Measurements from ENCODE around the gene SMIM23.

Gene SMIM23

GRCh38 chr5:171821286-171821685 lies 35.7 kb downstream of the SMIM23 start:
- DNase-seq, result no peak

DNA sequence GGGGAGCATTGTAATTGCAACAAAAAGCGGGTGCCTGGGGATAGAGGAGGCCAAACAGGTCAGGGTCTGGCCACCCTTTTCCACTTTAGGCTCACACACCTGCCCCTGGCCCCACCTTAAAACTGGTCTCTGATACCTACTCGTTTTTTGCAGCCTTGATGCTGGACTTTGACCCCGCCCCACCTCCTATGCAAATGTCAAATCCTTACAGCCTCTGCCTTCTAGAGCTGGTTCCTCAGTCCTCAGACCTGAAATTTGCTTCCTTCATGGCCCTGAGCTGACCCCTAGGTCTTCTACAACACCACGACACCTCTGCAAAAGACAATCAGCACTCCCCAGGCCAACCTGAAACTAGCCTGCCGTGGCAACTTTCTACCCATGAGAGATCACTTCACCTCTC lies 37.7 kb downstream of the SMIM23 start:
- no peak for DNase-seq

DNA sequence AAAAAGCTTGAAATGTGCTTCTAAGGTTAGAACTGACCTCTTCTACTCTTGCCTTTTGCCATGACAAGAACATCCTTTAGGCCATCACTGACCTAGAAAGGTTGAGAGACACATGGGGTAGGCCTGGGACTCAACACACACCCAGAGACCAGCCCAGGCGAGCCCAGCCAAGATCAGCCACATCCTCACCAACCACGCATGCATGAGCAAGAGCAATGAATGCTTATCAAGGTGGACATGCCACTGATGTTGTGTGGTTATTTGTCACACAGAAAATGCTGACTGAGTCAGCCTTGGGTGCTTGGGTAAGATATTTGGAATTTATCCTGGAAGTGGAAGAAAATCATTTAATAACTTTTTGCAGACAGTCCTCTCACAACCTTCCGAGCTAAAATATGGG lies 39.4 kb downstream of the SMIM23 start:
- DNase-seq, result no peak

DNA sequence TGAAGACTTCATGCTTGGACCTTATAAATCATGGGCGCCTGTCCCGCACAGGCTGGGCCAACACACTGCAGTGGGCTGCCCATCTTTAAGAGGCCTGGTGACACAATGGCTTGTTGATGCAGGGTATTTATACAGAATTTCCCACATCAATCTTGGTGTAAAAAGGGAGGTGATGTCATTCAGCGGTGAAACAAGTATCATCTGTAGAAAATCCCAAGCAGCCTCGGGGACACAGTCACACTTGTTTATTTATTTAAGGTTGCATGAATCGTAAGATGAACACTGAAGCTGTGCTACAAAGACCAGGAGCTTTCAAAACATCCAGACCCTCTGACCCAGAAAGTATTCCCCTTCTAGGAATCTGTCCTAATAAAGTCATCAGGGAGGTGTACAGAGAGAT lies 40.5 kb downstream of the SMIM23 start:
- DNase-seq, result no peak

- no peak for DNase-seq
Observed at GRCh38 chr5:171827162-171827561, 41.5 kb downstream of the SMIM23 start.

DNA sequence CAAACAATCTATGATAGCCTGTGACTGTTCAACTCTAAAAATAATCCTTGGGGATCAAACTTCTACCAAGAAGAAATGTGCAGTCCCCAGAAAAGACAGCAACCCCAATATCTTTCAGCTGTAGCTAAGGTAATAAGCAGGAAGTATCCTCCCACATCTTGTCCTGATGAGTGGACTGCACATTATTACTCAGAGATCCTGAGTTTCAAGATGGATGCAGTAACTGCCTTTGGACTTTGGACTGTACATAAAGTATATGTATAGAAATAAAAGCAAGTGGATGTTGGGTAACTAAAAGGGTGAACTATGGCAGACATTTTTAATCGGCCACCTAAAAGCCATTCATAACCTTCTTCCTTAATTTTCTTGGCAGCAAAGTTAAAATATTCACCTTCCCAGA lies 45.1 kb downstream of the SMIM23 start:
- DNase-seq, result no peak

- DNase-seq, result no peak
Observed at GRCh38 chr5:171832775-171833174, 47.2 kb downstream of the SMIM23 start.

GRCh38 chr5:171834461-171834860 lies 48.8 kb downstream of the SMIM23 start:
- no peak for DNase-seq

- DNase-seq, result no peak
Observed at GRCh38 chr5:171835066-171835465, 49.4 kb downstream of the SMIM23 start.

DNA sequence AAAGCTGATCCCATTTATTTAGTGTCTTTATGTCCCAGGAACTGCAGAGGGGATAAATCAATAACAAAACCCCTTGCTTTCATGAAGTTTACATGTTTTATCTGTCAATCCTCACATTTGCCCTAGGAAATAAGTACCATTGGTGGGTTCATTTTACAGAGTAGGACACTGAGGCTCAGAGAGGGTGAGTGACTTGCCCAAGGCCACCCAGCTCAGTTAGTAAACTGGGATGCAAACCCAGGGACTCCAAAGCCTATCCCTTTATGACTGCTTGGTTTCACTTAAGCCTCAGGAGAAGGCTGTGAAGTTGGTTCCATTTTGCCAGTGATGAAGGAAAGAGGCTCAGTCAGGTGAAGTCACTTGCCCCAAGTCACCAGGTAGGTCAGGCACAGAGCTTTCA lies 51.9 kb downstream of the SMIM23 start:
- DNase-seq, result no peak

DNA sequence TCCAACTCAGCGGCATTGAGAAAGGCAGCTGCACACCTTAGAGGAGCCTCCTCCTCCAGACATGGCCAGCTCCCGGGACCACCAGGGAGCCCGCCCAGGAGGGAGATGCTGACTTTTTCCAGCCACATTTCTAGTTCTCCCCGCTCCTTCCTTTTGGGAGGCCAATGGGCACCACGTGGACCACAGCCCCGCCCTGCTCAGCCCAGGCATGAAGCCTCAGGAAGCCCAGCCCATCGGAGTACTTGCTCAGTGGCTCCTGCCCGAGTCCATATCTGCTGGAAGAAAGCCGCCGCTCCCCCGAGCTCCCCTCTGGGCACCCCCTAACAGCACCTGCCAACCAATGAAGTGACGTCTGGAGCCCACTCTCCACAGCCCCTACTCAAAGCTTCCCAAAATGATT lies 52.4 kb downstream of the SMIM23 start:
- no peak for DNase-seq

DNA sequence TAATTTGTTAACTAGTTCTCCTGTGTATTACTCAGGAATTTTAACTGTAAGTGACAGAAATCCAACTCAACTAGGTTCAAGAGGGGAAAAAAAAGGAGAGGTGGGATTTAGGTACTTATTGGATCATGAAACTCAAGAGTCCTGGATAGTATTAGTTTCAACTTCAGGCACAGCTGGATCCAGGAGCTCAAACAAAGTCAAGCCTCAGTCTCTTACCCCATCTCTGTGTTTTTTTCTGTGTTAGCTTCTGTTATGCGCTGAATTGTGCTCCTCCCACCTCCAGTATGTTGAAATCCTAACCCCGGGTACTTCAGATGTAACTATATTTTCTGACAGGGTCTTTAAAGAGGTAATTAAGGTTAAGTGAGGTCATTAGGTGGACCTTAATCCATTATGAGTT lies 53.5 kb downstream of the SMIM23 start:
- no peak for DNase-seq

DNA sequence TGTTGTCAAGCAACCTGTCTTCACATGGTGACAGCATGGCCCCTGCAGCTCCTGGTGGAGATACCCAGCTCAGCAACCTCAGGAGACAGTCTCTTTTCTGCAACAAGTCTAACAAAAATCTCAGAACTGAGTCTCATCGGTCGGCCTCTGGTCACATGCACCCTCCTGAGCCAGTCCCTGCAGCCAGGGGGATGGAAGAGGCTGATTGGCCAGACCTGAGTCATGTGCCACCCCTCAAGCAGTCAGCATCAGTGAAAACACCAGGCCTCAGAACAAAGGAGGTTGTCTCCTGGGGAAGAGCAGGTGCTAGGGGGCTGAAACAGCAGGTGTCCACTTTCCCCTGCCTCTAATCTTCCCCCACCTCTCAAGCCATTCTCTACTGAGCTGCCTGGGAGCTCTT lies 54.4 kb downstream of the SMIM23 start:
- DNase-seq, result no peak

All from activated effector memory CD4-positive, alpha-beta T cell treated with anti-CD3 and anti-CD28 coated beads, Interleukin-2, amount 50 U/mL, for 16 hours (primary cell).